ENCODE data around the gene CCR5. TPM values are rescaled to one million over a fixed set of nuclear protein-coding genes. Genes with fewer than 3 reads are reported as not detected.

The CCR5 gene
- total RNA-seq = not detected

DNA sequence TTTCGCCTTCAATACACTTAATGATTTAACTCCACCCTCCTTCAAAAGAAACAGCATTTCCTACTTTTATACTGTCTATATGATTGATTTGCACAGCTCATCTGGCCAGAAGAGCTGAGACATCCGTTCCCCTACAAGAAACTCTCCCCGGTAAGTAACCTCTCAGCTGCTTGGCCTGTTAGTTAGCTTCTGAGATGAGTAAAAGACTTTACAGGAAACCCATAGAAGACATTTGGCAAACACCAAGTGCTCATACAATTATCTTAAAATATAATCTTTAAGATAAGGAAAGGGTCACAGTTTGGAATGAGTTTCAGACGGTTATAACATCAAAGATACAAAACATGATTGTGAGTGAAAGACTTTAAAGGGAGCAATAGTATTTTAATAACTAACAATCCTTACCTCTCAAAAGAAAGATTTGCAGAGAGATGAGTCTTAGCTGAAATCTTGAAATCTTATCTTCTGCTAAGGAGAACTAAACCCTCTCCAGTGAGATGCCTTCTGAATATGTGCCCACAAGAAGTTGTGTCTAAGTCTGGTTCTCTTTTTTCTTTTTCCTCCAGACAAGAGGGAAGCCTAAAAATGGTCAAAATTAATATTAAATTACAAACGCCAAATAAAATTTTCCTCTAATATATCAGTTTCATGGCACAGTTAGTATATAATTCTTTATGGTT is at the start of gene CCR5:
Gene CCR5 (plus strand): TSS at position 108 of the 680 bp plus-strand sequence. CDS start 1,957 bp downstream, outside the sequence.

DNA sequence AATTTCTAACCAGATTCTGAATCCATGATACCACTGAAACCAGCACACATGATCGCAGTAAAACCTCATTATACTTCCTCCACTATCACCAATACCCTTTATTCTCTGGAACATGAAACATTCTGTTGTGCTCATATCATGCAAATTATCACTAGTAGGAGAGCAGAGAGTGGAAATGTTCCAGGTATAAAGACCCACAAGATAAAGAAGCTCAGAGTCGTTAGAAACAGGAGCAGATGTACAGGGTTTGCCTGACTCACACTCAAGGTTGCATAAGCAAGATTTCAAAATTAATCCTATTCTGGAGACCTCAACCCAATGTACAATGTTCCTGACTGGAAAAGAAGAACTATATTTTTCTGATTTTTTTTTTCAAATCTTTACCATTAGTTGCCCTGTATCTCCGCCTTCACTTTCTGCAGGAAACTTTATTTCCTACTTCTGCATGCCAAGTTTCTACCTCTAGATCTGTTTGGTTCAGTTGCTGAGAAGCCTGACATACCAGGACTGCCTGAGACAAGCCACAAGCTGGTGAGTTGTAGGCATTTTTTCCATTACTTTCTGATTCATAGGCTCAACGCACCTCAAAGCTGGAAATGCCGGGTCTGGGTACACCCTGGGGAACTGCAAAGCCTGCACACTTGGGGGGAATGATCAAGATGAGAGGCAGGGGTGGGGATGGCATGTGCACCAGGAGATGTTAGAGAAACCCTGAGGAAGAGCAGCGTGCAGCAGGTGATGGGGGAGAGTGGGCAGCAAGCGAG is 16.9 kb upstream of the CCR5 start, which contains the start of gene CCR2:
Gene CCR2 (plus strand): TSS at position 465 of the 764 bp plus-strand sequence. CDS start 3,417 bp downstream, outside the sequence.

DNA sequence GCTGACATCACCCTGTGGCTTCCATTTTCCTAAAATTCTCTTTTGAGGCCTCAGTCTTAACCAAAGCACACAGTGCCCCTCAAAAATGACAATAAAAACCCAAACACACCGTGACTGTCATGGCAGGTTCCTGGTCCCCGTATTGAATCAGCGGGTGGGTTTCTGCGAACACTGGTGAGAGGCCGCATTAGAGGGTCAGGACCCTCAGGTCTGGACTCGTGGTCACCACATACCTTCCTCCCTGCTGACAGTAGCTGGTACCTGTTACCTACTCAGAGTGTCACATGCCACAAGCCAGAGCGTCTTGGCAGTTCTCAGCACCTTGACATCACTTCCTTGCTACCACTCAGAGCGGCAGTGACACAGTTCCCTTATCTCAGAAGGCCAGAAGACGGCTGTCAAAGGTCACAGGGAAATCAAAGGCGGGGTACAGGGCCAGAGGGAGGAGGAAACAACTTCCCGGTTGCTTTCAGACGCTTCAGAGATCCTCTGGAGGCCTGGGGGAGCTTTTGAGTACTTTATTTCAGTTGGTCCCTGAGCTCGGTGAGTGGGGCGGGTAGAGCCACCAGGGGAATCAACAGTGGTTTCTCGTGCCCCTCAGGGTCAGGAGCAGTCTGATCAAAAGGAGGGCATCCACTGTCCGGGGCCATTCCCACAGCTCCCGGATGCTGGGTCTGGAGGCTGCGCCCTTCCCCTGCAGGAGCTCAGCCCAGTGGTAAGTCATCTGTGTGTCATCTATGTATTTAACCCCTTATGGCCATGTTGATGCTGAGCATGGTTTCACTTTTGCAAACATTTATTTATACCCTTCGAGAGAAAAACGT is 36.3 kb downstream of the CCR5 start, which contains the start of the genes CCR5AS and CCRL2:
Gene CCR5AS (minus strand): TSS at position 279 of the 824 bp plus-strand sequence.
Gene CCRL2 (plus strand): TSS at position 472 of the 824 bp plus-strand sequence. CDS start 821 bp downstream, outside the sequence.

Other genes with a start within 250 kb of the CCR5 start
- 0.94 TPM for gene CCR1, start 162.6 kb upstream of the CCR5 start, total RNA-seq
- not detected for gene CCR3, start 128.5 kb upstream of the CCR5 start, total RNA-seq
- not detected for gene CCR2, start 16.8 kb upstream of the CCR5 start, total RNA-seq
- gene CCRL2, start 36.3 kb downstream of the CCR5 start, total RNA-seq = 1.9 TPM
- gene LTF, start 94.0 kb downstream of the CCR5 start, total RNA-seq = 0.63 TPM
- not detected for gene RTP3, start 127.0 kb downstream of the CCR5 start, total RNA-seq
- 5.9 TPM for gene LRRC2, start 195.4 kb downstream of the CCR5 start, total RNA-seq
- gene FAM240A, start 241.6 kb downstream of the CCR5 start, total RNA-seq = not detected

Data from parietal lobe (tissue), 1 donor.